ENCODE data around the gene DCTN4. TPM values are rescaled to one million over a fixed set of nuclear protein-coding genes. Genes with fewer than 3 reads are reported as not detected.

DCTN4 gene
- total RNA-seq, 1 experiment from 2014 or later, result 48.5 TPM

- Histone ChIP-seq H3K79me2 (ENCODE audit: insufficient read depth, low read length) (no peaks in the 10 kb centered on the region), H3K9me3 (ENCODE audit: control insufficient read depth, low read depth, low read length) (no peaks in the 10 kb centered on the region), H3K23me2 (ENCODE audit: insufficient read length, low read depth, low read length, poor library complexity, severe bottlenecking) (peaks cover 7% of the 10 kb centered on the region), H2BK20ac (ENCODE audit: low read depth, low read length, poor library complexity, severe bottlenecking) (no peak overlapping the region), H2AK5ac (ENCODE audit: insufficient read length, low read length) (no peak overlapping the region), H3K18ac (ENCODE audit: insufficient read length, low read depth, low read length) (peak overlapping the region; percentile 93), H3T11ph (ENCODE audit: low read length) (no peak overlapping the region), H3K23ac (ENCODE audit: insufficient read length, low read depth, low read length) (no peak overlapping the region), H2AFZ (ENCODE audit: low read length) (no peak overlapping the region), H4K20me1 (ENCODE audit: control insufficient read depth, insufficient read depth, insufficient read length) (no peaks in the 10 kb centered on the region), H2BK15ac (ENCODE audit: low read depth, low read length) (no peak overlapping the region), H3K27me3 (ENCODE audit: insufficient read depth, low read length) (no peaks in the 10 kb centered on the region), H2BK12ac (ENCODE audit: insufficient read length, low read depth, low read length) (no peak overlapping the region), H3K27ac (ENCODE audit: insufficient read length, low read depth, low read length) (no peak overlapping the region), H3K9ac (ENCODE audit: extremely low read depth, insufficient read length, low read length) (peak overlapping the region; percentile 73), H2BK5ac (ENCODE audit: insufficient read length, low read length) (no peak overlapping the region), H3K79me1 (ENCODE audit: insufficient read depth, low read depth, low read length, poor library complexity, severe bottlenecking) (no peaks in the 10 kb centered on the region), H4K91ac (ENCODE audit: insufficient read length, low read depth, low read length) (no peak overlapping the region), H2BK120ac (ENCODE audit: low read depth, low read length, poor library complexity, severe bottlenecking) (no peak overlapping the region), H3K14ac (ENCODE audit: insufficient read depth, low read length) (0 out of 2 replicates have a peak overlapping the region, but pooled peaks have one; percentile 61), H4K5ac (ENCODE audit: insufficient read length, low read depth, low read length) (no peak overlapping the region), H3K56ac (ENCODE audit: insufficient read length, low read depth, low read length) (no peak overlapping the region), H3K4ac (ENCODE audit: low read depth, low read length) (no peak overlapping the region), H3K4me2 (ENCODE audit: insufficient read depth, insufficient read length, low read length) (peak overlapping the region; percentile 74), H4K8ac (replicated peaks; ENCODE audit: insufficient read length, low read depth, low read length) (no peak overlapping the region), H3K4me1 (ENCODE audit: insufficient read depth, low read length) (peaks cover 3% of the 10 kb centered on the region; the same call in 1 of the 2 replicates)
- TF ChIP-seq CTCF (conservative IDR thresholded peaks at IDR 0.05), result peak; percentile 31; the same call in 2 of the 3 replicates
- WGBS (ENCODE audit: extremely low coverage, insufficient read length, low lambda C conversion rate), result no CpG with 5 or more reads among the region's 38 CpGs
- Mint-ChIP-seq H3K9me3 (no peaks in the 10 kb centered on the region; a peak in 1 of 5 replicates), H3K27ac (peak overlapping the region; percentile 66 to 94 (median 94); a peak in 5 of 7 replicates), H3K36me3 (ENCODE audit: insufficient read depth in 1 of 3, low read depth in 3 of 3) (peaks cover 6 to 10% (median 8%) of the 10 kb centered on the region in 3 experiments; a peak in 6 of 7 replicates), H3K4me1 (peaks cover 29 to 30% of the 10 kb centered on the region in 2 experiments), H3K4me3 (peak overlapping the region; percentile 87 to 91), H3K27me3 (ENCODE audit: low read depth) (no peaks in the 10 kb centered on the region)
- peak; percentile 89 for DNase-seq
Observed at GRCh38 chr5:150672237-150672883, 86.5 kb downstream of the DCTN4 start.

All from H9 (cell line).